ENCODE results near the gene THAP5.

- TF ChIP-seq EP300 (conservative IDR thresholded peaks at IDR 0.05; ENCODE audit: poor library complexity, severe bottlenecking) (no peak), RAD21 (conservative IDR thresholded peaks at IDR 0.05) (no peak)
Measured at GRCh38 chr7:108557617-108558016, 11.9 kb downstream of the THAP5 start.

Data from neural cell (in vitro differentiated cells).